Smooth muscle cell of the brain vasculature (primary cell): ENCODE data around the gene PDE11A.
"Not testable (repeated sequence)": the region's sequence is repeated elsewhere in the genome, so short reads cannot be mapped to it uniquely, and the experiment has no call there.

ENCODE experiments used
- DNase-seq: peaks from one replicate; pipeline ENCODE4 v3.0.0-alpha.2; 2012; ENCODE audit warnings: low read depth, low spot score

Gene PDE11A

DNA sequence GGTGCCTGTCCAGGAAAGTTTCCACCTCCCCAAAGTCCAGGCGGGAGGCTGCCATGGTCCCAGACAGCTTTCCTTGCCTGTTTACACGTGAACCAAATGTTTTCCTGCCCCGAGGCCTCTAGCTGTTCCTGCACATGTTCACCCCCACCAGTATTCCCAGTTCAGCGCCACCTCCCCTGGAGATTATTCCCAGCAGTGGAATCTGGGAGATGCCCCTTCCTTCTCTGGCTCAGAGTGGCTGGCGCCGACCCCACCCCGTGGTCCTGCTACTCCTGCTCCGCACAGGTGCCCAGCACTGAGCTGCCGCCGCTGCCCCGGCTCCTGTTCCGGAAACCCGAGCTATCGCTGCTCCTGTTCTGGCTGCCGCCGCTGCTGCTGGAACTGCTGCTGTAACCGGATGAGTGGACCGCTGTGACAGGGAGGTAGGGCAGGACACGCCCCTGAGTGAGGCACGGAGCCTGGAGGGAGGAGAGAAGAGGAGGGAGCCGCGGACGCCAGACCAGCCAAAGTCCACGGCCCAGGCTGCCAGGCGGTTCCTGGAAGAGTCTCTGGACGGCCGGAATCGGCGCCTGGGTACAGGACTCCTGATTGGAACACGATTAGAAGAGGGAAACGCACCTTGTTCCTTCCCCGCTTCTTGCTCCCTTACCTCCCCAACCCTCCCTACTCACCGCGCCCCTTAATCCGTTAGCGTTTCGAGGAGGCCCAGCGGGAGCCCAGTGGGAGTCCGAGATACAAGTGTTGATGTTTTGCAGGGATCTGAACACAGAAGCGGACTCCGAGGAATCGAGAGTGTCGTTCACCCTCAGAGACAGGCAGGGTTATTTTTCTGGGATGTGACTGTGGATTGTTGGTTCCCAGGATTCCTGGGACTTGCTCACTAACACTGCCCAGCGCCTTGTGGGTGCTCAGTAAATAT lies at the start of gene PDE11A:
TSS of gene PDE11A (minus strand) at position 395 of the 919 bp plus-strand sequence. CDS start at position 55, 340 bp downstream.
- DNase-seq: peak; percentile 18

DNA sequence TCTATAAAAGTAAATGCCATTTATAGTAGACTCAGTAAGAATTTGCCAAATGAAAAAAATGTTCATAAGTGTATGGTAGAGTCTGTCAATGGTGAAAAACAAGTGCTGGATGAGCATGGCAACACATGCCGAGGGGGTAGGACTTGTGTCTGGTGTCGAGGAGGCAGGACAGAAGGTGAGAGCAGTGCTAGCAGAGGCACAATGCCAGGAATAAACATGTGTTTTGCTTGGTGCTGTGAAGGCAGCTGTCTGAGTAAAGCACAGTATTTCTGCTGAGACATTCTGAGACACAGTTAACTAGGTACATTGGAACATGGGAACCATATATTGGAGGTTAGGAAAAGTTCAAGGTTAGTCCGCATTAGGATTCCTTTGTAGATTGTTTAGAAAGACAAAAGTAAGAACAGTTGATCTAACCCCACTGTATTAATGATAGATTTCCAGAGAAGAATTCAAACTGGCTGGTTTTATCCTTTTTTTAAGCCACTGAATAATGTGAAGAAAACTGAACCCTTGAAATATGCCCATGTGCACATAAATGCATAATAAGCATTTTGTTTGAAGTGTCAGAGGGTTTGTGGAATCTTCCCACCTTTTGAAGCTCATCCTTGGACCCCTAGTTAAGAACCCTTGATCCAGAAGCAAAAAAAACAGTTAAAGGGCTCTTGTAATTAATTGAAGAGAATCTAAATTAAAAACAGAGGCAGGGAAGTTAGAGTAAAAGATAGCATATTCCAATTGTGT lies 46.8 kb upstream of the PDE11A start:
- no peak for DNase-seq

DNA sequence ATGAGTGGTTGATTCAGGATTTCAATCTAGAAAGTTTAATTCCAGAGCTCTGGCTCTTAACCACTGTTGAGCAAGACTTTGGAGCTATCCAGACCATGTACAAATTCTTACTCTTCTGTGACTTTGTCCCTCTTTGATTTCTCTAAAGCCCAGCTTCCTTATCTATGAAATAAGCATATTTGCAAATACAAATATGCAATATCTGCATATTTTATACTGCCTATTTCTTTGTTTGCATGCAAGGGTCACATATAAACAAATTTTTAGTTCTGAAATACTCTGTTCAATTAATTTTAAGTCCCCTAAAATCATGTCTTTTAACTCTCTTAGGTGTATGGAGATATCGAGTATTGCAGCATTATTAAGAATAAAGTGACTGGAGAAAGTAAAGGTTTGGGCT lies 45.1 kb upstream of the PDE11A start:
- DNase-seq: no peak

DNA sequence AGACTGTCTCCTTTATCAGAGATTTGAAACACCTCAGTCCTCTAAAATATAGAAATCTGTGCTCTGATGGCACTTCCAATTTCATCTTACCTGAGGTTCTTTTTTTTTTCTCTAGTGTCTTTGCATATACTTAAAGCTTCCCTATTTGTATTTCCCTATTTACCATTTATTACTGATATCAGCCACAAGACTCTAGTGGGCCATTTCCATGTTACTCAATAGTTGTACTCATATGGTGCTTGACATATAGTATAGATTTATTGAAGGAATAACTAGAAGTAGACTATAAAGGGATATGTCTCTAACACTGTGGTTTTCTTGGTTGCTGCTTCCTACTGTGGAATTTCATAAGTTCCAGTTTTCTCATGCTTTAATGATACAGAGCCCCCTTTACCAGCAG lies 42.7 kb upstream of the PDE11A start:
- no peak for DNase-seq

DNA sequence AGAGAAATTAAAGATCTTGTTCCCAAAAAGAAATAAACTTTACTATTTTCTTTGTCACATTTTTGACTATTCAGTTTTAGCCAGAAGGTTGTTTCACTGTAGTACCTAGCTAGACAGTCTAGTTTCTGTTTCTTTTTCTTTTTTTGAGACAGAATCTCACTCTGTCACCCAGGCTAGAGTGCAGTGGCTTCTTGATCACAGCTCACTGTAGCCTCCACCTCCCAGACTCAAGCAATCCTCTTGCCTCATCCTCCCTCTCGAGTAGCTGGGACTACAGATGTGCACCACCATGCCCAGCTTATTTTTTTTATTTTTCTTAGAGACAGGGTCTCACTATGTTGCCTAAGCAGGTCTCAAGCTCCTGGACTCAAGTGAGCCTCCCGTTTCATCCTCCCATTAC lies 41.9 kb upstream of the PDE11A start:
- DNase-seq: no peak

DNA sequence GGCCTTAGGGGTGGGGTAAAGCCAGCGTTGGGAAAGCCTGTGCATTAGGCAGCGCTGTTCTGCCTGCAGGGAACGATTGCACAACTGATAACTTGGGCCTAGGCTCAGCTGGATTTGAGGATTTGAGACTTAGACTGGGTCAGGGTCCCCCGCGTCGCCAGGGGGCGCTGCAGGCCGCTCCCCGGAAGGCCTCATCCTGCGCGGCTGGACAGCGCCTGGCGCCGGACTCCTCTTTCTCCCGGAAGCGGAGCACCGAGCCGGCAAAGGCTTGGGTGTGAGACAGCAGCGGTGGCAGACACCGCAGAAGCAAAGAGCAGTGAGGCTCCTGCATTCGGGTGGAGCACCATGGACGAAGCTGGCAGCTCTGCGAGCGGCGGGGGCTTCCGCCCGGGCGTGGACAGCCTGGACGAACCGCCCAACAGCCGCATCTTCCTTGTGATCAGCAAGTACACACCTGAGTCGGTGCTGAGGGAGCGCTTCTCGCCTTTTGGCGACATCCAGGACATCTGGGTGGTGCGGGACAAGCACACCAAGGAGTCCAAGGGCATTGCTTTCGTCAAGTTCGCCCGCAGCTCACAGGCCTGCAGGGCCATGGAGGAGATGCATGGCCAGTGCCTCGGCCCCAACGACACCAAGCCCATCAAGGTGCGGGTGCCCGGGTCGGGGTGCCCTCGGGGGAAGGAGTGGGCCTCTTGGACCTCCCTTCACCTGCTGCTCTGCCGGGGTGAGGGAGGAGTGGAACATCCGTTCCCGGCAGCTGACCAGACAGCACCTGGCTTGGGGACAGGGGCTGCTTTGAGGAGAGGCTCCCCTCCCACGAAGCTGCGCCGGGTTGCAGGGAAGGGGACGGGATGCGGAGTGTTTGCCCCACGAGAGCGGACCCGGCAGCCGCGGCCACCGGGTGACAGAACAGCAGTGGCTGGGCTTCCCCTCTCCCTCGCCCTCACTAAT lies 39.9 kb upstream of the PDE11A start, which contains the start of gene RBM45:
TSS of gene RBM45 (plus strand) at position 236 of the 951 bp plus-strand sequence. CDS start at position 346, 110 bp downstream.
- peak; percentile 80 for DNase-seq

DNA sequence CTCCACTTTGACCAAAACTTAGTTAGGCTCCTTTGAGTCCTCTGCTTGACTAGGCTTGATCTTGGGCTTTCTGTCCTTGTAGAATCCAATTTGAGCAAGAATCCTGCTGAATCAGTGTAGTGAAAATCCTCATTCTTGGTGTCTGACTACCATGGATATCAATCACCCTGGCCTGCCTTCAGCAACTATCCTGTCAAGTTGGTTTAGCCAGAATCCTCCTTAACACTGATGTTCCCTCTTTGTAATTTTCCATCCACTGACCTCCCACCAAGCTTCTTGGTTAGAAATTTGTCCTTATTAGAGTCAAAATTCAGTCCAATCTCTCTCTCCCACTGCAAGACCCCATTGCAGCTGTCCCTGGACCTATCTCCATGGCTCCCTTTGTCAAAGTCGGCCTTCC lies 39.2 kb upstream of the PDE11A start:
- DNase-seq: no peak

DNA sequence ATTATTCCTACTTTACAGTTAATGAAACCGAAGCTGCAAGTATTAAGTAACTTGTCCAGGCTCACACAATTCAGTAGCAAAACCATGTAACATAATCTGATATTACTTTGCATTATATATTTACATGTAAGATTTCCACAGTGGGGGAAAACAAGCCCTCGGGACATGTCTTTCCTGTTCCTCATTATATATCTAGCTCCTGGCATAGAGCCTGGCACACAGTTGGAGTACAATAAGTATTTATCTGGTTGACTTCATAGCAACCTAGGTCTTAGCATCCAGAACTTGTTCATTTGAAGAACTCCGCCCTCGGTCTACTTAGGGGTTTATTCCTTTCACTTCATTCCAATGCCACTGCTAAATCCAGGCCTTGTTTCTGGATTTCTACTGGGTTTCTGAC lies 38.1 kb upstream of the PDE11A start:
- no peak for DNase-seq

DNA sequence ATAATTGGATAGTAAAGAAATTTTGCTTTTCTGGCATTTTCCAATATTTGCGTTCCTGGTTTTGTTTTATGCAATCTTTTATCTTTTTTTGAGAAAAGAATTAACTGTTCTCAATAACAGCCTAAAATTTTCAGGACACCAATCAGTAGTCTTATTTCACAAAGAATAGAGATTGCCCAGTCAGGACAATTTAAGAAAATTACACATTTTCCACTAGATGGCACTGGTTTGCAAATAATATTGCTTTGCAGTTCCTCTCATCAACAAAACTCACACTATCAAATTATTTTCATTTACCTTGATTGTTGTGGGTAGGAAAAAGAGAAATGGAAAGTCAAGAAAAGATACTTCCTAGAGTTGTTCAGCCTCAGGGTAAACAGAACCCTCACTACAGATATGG lies 37.2 kb upstream of the PDE11A start:
- DNase-seq: no peak

DNA sequence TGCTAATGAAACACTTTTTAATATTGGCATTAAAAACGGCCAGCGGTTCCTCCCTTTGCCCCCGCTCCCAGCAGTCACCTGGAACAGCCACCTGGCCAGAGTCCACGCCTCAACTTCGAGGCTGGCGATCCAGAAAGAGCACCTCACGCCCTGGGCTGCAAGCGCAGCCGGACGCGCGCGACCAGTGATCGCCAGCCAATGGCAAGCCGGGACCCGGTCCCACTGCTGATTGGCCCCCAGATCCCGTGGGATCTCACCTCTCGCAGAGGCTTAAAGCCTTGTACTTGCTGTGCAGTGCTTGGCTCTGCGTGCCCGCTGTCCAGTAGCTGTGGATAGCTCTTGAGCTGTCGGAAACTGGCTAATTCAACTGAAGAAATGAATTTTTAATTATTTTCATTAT lies 35.6 kb upstream of the PDE11A start:
- DNase-seq: no peak

DNA sequence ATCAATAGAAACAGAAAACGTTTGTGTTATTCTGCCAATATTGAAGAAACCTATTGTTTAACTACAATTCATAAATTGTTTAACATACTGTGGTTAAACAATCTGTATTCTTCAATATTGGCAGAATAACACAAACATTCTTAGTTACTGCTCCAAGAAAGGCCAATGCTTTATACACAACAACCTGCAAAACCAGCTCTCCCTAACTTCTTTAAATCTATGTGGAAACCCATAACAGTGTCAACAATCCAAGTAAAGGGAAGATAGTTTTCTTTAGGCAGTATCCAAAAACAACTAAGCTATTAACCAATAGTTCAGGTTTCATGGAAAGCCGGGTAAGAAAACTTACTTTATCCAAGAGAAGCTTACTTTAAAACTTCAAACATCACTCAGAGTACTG lies 33.5 kb upstream of the PDE11A start:
- DNase-seq: no peak

DNA sequence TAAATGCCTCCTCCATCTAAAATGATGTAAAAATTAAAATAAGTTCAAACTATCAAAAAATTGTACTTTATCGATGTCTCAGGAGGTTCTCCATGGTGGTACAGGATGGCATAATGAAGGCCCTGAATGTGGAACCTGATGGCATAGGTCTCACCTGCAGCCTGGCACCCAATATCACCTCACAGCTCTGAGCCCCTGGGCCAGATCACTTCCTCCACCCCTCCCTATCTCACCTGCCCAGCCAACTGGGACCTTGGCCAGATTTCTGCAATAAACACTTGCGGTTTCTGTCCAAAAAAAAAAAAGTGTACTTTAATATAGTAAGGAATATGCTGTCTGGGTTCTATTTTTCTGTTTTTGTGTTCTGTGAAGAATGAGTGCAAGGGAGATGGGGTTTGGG lies 33.0 kb upstream of the PDE11A start:
- DNase-seq: no peak

DNA sequence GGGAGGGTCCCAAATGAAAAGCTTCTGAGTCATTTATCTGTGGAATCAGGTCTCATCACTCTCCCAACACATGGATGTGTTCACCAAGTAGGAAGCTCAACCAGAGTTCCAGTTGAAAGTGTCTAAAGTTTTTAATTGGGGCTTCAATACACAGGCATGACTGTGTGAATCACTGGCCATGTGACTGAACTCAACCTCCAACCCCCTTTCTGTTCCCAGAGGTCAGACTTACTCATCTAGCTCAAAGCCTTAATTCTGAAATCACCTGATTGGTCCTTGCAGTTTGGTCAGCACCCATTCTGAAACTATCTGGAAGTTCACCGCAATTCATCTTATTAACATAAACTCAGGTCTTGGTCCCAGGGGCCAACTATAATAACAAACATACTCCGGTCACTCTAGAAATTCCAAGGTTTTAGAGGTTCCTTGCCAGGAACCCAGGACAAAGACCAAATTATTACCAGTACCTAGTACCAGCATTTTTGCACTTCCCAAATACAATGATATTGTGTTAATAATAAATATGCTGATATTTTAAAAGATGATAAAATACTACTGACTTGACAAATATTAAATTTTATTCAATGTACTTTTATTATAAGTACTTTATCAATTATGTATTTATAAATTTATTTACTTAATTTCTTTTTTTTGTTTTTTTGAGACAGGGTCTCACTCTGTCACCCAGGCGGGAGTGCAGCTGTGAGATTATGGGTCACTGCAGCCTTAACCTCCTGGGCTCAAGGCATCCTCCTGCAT lies 28.9 kb upstream of the PDE11A start:
- DNase-seq: no peak

DNA sequence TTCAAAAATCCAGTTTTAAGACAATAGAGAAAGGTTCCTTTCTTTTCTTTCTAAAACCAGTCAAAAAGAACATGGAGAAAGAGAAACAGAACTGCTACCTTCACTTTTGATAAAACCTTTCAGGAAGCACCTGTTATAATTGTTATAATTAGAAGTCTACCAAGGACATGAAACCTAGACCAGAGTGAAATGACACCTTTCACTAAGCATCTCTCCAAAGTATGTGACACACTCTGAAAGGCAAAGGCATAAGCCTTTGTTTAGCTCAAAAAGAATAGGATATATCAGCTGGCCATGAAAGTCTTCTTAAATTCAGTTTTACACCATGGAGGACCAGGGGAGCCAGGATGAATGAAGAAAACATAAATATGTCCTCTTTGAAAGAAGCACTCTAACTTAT lies 20.9 kb upstream of the PDE11A start:
- DNase-seq: no peak

DNA sequence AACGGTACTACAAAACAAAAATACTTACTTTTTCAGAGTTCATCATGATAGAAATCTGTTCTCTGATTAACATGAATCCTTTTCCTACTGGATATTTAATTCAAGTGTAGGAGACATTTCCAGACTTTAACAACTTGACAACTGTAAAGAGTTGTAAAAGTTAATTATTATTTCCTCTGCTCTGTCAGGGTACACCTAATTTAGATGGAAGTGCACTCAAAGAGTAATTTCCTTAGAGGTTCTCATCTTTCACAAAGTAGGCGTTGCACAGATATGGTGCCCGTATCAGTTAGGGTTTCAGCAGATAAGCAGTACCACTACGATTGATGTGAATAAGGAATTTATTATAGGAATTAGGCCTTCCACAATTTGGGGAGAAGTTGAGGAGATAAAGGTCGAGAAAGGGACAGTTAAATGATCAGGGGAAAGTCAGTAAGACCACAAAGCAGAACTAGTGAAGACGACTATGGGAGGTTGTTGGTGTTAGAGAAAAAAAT lies 16.2 kb upstream of the PDE11A start:
- no peak for DNase-seq

DNA sequence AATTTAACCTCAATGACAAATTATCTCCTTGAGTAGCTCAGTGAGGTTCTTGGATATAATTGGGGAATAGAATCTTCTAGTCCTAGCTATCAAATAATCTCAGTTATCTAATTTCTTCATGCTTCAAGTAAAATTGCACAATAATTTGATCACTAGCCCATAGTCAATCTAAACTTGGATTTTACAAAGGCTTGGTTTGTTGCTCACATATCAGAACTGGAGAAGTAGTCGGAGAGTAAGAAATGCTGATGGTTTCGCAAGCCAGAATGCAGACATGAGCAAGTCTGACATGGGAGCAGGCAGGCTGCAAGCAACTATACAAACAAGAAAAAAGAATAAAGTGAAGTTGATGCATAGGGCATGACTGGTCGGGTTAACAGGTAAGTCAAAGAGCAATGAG lies 11.7 kb upstream of the PDE11A start:
- no peak for DNase-seq

DNA sequence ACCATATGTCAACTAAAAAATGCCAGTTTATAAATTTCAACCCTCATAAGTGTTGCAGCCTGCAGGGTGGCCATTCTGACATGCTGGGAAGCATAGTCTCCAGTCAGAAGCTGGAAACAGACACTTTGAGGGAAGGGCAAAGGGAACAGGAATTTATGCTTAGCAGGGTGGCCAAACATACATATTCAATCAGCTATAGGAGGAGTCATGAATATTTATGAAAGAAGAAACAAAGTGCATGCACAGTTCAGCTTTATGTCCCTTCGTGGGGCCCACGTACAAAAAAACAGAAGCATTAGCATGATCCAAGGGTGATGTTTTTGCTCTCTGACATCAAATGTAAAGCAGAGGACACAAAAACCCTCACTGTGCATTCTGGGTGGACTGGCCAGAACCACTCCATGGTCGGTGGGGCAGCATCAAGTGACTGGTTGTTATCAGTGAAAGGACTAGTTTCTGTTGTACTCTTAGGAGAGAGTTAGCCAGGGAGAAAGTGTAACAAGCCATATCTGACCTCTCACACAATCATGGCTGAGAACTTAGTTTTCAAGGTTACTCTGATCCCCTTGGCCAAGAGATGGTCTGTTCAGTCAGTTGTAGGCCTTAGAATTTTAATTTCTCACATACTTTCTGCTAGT lies 9.9 kb upstream of the PDE11A start:
- no peak for DNase-seq

DNA sequence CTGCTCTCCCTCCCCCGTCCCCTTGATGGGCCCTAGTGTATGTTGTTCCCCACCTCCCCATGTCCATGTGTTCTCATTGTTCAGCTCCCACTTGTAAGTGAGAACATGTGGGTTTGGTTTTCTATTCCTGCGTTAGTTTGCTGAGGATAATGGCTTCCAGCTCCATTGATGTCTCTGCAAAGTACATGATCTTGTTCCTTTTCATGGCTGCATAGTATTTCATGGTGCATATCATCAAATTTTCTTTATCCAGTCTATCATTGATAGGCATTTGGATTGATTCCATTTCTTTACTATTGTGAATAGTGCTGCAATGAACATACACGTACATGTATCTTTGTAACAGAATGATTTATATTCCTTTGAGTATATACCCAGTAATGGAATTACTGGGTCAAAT lies 6.7 kb upstream of the PDE11A start:
- DNase-seq: not testable (repeated sequence)

DNA sequence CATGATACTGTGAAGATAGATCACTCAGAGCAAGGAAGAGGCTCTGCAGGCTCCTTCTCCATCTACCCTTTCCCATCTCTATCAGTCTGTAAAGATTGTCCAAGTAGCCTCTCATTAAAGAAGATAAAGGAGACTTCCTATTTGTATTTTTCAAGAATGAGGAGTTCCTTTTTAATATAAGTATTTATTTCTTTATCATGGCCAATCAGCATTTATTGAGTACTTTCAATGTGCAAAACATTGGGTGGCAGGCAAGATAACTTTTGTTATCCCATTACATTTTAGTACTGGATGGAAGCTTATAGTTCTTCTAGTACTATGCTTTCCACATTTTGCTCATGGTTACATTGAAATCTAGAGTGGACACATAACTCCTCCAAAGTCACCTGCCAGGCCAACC lies 3.6 kb upstream of the PDE11A start:
- no peak for DNase-seq

DNA sequence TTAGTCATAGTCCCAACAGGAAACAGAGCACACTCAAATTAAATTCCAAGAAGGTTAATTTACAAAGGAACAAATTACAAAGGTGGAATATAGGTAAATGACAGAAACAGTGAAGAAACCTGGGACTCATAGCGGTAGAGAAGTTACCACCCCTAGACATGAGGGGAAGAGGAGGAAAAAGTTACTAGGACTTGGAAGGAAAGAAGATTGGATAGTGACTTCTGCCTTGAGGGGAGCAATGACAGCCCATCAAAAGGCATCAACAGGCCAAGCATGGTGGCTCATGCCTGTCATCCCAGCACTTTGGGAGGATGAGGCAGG lies 2.4 kb upstream of the PDE11A start:
- no peak for DNase-seq
